ENCODE measurements around the gene DLEU7.

Gene DLEU7

GRCh38 chr13:50842251-50842989 lies 1.1 kb downstream of the DLEU7 start:
- no peak for DNase-seq (ENCODE audit: low read depth)

GRCh38 chr13:50841786-50842185 lies 1.7 kb downstream of the DLEU7 start:
- DNase-seq (ENCODE audit: low read depth) = no peak

DNA sequence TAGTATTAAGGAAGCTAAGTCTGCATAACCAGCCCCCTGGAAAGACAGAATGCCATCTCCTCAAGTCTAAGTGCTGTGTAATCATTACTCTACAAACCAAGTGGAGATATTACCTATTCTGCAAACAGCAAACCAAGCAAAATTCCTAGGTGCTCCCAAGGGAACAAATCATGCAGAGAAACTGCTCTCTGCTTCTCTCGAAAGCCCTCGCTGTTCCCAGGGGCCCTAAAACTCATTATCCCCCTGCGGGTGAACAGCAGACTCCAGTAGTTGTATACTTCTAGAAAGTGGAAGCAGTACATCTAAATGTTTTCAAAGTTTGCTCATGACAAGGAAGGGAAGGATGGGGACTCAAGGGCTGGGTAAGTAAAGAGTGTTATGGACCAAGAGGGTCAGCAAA lies 3.2 kb downstream of the DLEU7 start:
- no peak for DNase-seq (ENCODE audit: low read depth)

- DNase-seq (ENCODE audit: low read depth) = no peak
These were observed 3.7 kb downstream of the DLEU7 start for GRCh38 chr13:50839828-50840227.

GRCh38 chr13:50838701-50839100 lies 4.8 kb downstream of the DLEU7 start:
- DNase-seq (ENCODE audit: low read depth) = no peak

DNA sequence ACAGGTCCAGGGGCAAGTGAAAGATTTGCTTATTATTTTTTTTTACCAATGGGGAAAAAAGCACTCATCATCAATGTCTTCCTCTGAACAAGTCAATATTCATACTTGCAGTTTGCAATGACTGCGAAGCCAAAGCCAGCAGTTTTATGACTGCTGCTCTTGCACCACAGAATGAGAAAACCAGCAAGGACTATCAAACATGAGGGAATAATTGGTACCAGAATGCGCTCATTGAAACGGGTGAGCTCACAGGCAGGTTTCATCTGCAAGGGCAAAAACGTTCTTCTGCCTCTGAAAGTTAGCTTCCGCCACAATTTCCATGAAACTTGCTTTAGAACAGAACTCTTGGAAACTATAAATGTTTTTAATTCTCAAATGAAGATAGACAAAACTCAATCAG lies 5.5 kb downstream of the DLEU7 start:
- no peak for DNase-seq (ENCODE audit: low read depth)

DNA sequence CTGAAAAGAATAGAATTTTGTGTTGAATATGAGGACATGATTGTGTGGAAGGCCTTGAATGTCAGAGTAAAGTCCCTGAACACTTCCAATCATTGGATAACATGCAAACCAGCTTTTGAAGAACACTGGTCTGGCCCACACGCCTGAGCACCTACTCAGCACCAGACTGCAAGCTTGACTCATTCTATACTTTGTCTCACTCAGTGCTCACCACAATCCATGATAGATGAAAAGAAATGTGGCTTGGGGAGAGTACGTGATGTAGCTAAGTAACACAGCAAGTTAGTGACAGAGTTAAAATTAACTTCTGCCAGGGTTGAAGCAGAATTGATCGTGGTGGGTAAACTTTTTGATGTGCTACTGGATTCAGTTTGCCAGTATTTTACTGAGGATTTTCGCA lies 12.0 kb downstream of the DLEU7 start:
- no peak for DNase-seq (ENCODE audit: low read depth)

- no peak for DNase-seq (ENCODE audit: low read depth)
These were observed 13.6 kb downstream of the DLEU7 start for GRCh38 chr13:50829896-50830295.

DNA sequence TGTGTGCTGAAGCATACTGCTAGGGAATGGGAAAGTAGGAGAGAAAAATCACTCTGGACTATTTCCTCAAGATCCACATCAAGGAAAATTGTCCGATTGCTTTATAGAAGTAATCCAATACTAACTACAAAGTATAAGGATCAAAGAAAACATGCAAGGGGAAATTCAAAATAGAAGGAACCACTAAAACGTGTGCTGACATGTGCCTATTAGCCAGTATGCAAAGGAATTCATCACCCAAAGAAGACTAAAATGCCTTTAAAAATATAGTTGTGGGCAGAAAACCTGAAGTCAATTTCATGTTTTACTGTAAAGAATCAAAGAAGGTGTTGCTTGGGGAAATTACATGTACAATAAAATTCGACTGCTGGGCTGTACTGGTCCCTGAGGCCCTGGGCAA lies 14.3 kb downstream of the DLEU7 start:
- no peak for DNase-seq (ENCODE audit: low read depth)

DNA sequence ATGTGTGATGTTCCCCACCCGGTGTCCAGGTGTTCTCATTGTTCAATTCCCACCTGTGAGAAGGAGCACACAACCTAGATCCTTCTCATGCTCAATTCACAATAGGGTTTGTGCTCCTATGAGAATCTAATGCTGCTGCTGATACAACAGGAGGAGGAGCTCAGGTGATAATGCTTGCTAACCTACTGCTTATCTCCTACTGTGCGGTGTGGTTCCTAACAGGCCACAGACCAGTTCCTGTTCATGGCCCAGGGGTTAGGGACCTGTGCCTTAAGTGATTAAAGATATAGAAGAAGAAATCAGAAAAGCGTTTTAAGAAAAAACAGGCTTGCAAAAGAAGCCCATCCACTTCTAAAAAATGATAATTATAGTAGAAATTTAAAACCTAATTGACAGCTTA lies 17.5 kb downstream of the DLEU7 start:
- no peak for DNase-seq (ENCODE audit: low read depth)

- DNase-seq (ENCODE audit: low read depth) = no peak
These were observed 31.2 kb downstream of the DLEU7 start for GRCh38 chr13:50812242-50812641.

GRCh38 chr13:50810998-50811397 lies 32.5 kb downstream of the DLEU7 start:
- no peak for DNase-seq (ENCODE audit: low read depth)

- DNase-seq (ENCODE audit: low read depth) = no peak
These were observed 33.0 kb downstream of the DLEU7 start for GRCh38 chr13:50810468-50810867.

GRCh38 chr13:50809133-50810090 lies 34.1 kb downstream of the DLEU7 start:
- DNase-seq (ENCODE audit: low read depth) = no peak

- no peak for DNase-seq (ENCODE audit: low read depth)
These were observed 37.7 kb downstream of the DLEU7 start for GRCh38 chr13:50805805-50806204.

DNA sequence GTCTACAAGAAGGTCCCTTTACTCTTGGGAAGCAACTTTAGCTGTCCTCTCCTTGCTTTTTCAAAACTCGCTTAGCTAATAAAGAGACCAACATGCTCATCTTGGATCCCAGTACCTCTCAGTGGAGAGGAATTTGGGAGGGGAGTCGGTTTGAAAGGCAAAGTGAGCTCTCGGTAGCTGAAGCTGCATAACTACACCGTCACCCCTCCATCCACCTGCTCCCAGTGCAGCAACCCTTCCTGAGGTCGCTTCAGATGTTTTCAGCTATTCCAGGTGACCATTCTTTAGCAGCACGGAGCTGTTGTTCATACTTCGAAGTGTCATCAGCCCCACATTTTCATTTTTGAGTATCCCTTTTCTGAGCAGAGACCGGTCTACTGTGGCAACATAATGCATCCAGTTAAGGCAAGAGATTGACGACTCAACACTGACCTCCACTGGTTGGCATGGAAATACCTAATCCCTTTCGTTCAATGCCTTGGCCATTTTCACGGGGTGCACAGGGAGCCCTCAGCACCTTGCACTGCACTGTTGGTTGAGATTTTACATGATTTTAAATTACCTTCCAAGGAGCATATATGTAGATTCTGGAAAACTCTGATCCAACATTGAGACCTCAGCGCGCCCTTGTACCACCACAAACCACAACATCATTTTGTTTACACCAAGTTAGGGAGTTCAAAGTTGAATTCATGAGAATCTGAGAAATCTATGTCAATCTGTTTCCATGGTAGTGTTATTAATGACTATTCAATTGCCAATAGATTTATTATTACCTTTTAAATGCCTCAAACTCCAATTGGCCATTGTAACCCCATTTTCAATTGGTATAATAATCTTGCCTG lies 42.2 kb downstream of the DLEU7 start:
- DNase-seq (ENCODE audit: low read depth) = peak; percentile 2

GRCh38 chr13:50800091-50800739 lies 43.3 kb downstream of the DLEU7 start:
- no peak for DNase-seq (ENCODE audit: low read depth)

DNA sequence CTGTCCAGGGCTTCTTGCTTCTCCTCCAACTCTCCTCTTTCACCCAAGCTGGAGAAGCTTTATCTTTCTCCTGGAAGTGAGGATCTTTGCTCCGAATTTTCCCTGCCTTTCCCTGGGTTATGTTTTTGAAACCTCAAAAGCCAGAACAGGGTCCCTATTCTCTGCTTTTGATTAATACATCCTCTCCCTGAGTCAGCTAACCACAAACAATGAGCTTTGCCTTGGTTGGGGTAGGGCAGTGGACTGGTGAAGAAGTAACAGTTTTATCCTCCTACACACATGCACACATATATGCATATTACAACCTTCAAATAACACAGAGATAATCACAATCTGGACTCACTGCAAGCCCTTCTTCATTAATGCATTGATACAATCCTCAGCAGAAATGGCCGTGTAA lies 44.6 kb downstream of the DLEU7 start:
- DNase-seq (ENCODE audit: low read depth) = no peak

- DNase-seq (ENCODE audit: low read depth) = no peak
These were observed 46.4 kb downstream of the DLEU7 start for GRCh38 chr13:50797091-50797490.

GRCh38 chr13:50796463-50796862 lies 47.0 kb downstream of the DLEU7 start:
- DNase-seq (ENCODE audit: low read depth) = no peak

DNA sequence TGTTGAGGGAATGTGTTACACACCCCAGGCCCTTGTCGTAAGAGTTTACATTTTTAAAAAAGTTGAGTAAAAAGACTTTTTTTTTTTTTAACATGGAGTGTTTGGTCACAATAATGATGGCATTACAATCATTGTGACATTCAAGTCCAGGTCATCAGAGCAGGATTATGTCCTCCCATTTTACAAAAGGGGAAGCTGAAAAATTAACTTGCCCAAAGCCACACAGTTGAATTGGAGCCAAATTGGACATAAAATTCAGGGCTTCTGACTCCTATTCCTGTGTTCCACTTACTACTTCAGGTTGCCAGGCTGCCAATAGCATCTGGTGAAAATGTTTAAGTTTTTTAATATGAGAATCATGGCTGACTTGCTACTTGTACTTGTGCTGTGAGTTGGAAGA lies 49.3 kb downstream of the DLEU7 start:
- DNase-seq (ENCODE audit: low read depth) = no peak

- no peak for DNase-seq (ENCODE audit: low read depth)
These were observed 50.5 kb downstream of the DLEU7 start for GRCh38 chr13:50793026-50793425.

All from T-helper 22 cell (primary cell).